Measurements from ENCODE around the gene HPCAL1. TPM values are rescaled to one million over a fixed set of nuclear protein-coding genes. Genes with fewer than 3 reads are reported as not detected.

HPCAL1 gene
- total RNA-seq, 1 experiment from 2014 or later: 5.0 TPM

DNA sequence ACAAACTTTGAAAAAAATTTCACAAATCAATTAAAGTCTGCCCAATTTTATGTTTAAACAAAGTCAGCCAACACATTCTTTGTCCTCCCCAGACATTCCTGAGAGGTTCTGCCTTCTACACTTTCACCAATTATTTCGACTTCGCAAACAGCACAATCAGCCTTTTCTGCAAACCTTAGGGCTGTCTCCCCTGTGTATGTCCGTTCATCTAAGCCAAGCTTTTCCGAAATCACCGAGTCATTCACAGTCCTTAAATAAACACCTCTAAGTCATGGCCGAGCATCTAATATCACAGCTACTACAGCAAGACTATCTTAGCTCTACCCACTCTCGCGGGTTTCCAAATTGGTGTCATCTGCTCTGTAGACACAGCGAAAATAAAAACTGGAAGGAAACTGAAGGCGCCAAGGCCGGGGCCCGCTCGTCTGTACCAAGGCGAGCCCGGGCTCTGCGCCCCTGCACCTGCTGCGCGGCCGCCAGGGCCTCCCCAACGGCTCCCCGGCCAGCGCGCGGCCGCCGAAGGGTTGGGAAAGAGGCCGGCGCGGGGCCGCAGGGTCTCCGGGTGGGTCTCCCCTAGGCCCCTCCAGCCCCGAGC, 144.7 kb downstream of the HPCAL1 start:
- H2AFZ ChIP-seq (ENCODE audit: low read length): no peak overlapping the region

DNA sequence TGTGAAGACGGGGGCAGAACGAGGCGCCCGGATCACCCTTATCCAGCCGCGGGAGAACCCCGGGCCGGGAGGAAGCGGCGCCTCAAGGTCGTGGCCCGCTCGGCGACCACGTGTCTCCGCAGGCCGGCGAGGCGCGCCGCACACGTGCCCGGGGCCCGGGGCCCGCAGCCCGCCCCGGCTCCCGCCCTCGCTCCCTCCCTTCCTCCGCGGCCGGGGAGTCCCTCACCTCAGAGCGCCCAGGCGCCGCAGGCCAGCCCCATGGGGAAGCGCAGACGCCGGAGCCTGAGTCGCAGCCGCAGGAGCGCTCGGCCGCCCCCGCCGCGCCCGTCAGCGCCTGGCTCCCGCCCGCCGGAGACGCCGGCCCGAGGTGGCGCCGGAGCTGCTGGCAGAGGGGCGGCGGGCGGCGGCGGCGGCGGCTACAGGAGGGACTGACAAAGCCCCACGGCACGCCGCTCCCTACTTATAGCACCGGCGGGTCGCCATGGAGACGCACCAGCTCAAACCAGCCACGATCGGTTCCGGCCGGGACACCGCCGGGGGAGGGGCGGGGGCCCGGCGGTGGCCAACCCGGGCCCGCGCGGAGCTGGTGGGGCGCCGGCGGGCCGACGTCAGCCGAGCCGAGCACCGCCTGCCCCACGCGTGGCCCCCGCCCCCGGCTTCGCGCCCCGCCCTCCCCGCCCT, 145.3 kb downstream of the HPCAL1 start, which contains the start of gene ODC1:
Gene ODC1 (minus strand): TSS at position 433 of the 681 bp plus-strand sequence. CDS start 3,295 bp downstream, outside the sequence.
- peaks cover 36% of the 10 kb centered on the region for H3K79me2 ChIP-seq (ENCODE audit: low read length)
- H3K27me3 ChIP-seq (ENCODE audit: low read length): no peaks in the 10 kb centered on the region
- peaks cover 38% of the 10 kb centered on the region for H3K4me1 ChIP-seq (ENCODE audit: low read length)
- no peaks in the 10 kb centered on the region for H3K9me3 ChIP-seq (ENCODE audit: low read length)
- H3K9me2 ChIP-seq (replicated peaks; ENCODE audit: insufficient read depth, low read length): no peaks in the 10 kb centered on the region
- peak within 1 kb of the TSS; percentile 81 for H3K9ac ChIP-seq (ENCODE audit: low read length)
- H4K20me1 ChIP-seq (ENCODE audit: insufficient read depth, low read depth, low read length): peaks cover 44% of the 10 kb centered on the region
- peak within 1 kb of the TSS; percentile 72 for H3K27ac ChIP-seq (ENCODE audit: low read length)
- H2AFZ ChIP-seq (ENCODE audit: low read length): peak within 1 kb of the TSS; percentile 93
- H3K4me3 ChIP-seq (ENCODE audit: low read length): peak within 1 kb of the TSS; percentile 78
- peak within 1 kb of the TSS; percentile 94 for H3K4me2 ChIP-seq (ENCODE audit: low read depth, low read length, poor library complexity, severe bottlenecking)
- H3K36me3 ChIP-seq (ENCODE audit: insufficient read depth, low read length): peaks cover 26% of the 10 kb centered on the region
- DNase-seq: peak; percentile 98

More for the DNA sequence above, 144.7 kb downstream of the HPCAL1 start:
- DNase-seq: peak; percentile 75
- H3K27me3 ChIP-seq (ENCODE audit: low read length): no peaks in the 10 kb centered on the region
- H4K20me1 ChIP-seq (ENCODE audit: insufficient read depth, low read depth, low read length): peaks cover 50% of the 10 kb centered on the region
- H3K4me3 ChIP-seq (ENCODE audit: low read length): peak overlapping the region; percentile 78
- H3K36me3 ChIP-seq (ENCODE audit: insufficient read depth, low read length): peaks cover 31% of the 10 kb centered on the region
- peak overlapping the region; percentile 94 for H3K4me2 ChIP-seq (ENCODE audit: low read depth, low read length, poor library complexity, severe bottlenecking)
- H3K9me2 ChIP-seq (replicated peaks; ENCODE audit: insufficient read depth, low read length): no peaks in the 10 kb centered on the region
- H3K9me3 ChIP-seq (ENCODE audit: low read length): no peaks in the 10 kb centered on the region
- peaks cover 36% of the 10 kb centered on the region for H3K79me2 ChIP-seq (ENCODE audit: low read length)
- peak overlapping the region; percentile 72 for H3K27ac ChIP-seq (ENCODE audit: low read length)
- peaks cover 38% of the 10 kb centered on the region for H3K4me1 ChIP-seq (ENCODE audit: low read length)
- H3K9ac ChIP-seq (ENCODE audit: low read length): peak overlapping the region; percentile 80

DNA sequence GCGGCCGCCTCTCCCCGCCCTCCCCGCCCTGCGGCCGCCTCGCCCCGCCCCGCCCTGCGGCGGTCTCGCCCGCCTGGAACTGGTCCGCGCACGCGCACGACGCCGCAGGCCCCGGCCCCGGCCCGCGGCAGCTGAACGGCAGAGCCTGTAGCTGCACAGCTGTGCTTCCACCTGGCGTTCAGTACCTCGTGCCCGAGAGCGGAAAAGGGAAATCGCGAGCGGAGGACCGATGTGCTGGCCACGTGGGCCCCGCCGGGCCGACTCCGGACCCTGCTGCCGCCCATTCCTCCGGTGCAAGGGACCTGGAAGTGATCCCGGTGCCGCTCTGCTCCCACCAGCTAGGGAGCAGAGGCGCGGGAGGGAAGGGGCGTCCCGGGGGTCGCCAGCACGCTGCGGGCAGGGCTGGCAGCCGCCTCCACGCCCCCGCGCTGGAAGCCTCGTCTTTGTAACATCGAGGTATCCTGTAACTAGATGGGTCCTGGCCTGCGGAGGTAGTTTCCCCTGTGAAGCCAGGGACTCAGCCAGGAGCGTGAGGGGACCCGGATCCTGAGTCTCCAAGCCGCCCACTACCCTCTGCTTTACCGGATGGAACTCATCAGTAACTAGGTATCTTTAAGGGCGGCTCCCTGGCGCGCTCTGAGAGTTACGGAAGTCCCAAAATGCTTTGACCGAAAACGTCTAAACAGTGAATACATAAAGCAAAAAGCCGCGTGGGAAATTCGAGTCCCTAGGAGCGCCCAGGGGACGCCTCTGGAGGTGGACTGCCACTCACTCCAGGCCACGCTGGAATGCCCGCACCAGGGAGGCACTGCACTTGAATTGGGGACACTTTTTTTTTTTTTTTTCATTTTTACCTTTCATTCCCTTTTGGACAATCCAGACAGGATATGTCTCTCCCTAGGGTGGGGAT, 146.1 kb downstream of the HPCAL1 start:
- no peaks in the 10 kb centered on the region for H3K9me2 ChIP-seq (replicated peaks; ENCODE audit: insufficient read depth, low read length)
- H3K27me3 ChIP-seq (ENCODE audit: low read length): no peaks in the 10 kb centered on the region
- peak overlapping the region; percentile 67 for H3K4me3 ChIP-seq (ENCODE audit: low read length)
- peaks cover 18% of the 10 kb centered on the region for H3K36me3 ChIP-seq (ENCODE audit: insufficient read depth, low read length)
- H3K9me3 ChIP-seq (ENCODE audit: low read length): no peaks in the 10 kb centered on the region
- H3K9ac ChIP-seq (ENCODE audit: low read length): peak overlapping the region; percentile 81
- H3K4me1 ChIP-seq (ENCODE audit: low read length): peaks cover 38% of the 10 kb centered on the region
- H3K27ac ChIP-seq (ENCODE audit: low read length): peak overlapping the region; percentile 71
- DNase-seq: peak; percentile 80
- H4K20me1 ChIP-seq (ENCODE audit: insufficient read depth, low read depth, low read length): peaks cover 36% of the 10 kb centered on the region
- peak overlapping the region; percentile 93 for H2AFZ ChIP-seq (ENCODE audit: low read length)
- H3K79me2 ChIP-seq (ENCODE audit: low read length): peaks cover 36% of the 10 kb centered on the region
- peak overlapping the region; percentile 82 for H3K4me2 ChIP-seq (ENCODE audit: low read depth, low read length, poor library complexity, severe bottlenecking)

DNA sequence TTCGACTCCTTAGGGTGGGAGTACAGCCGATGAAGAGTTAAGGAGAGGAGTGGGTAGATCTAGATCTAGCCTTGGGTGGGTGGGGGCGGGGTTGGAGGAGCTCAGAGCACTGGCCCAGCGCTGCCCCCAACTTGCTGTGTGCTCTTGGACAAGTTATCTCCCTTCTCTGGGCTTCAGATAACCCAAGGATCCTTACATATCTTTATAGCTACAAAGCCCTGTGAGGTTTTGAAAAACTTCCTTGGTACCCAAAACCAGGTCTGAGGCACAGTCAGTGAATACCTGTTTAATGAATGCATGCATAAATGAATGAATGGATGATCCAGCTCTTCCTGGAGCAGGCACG, 146.8 kb downstream of the HPCAL1 start:
- Histone ChIP-seq H2AFZ (ENCODE audit: low read length) (peak overlapping the region; percentile 93; the same call in 1 of the 2 replicates), H3K9me3 (ENCODE audit: low read length) (no peaks in the 10 kb centered on the region), H3K79me2 (ENCODE audit: low read length) (peaks cover 33% of the 10 kb centered on the region), H4K20me1 (ENCODE audit: insufficient read depth, low read depth, low read length) (peaks cover 30% of the 10 kb centered on the region), H3K36me3 (ENCODE audit: insufficient read depth, low read length) (peaks cover 12% of the 10 kb centered on the region), H3K4me1 (ENCODE audit: low read length) (peaks cover 33% of the 10 kb centered on the region), H3K9me2 (replicated peaks; ENCODE audit: insufficient read depth, low read length) (no peaks in the 10 kb centered on the region), H3K4me3 (ENCODE audit: low read length) (peak overlapping the region; percentile 67), H3K27ac (ENCODE audit: low read length) (no peak overlapping the region), H3K27me3 (ENCODE audit: low read length) (no peaks in the 10 kb centered on the region), H3K4me2 (ENCODE audit: low read depth, low read length, poor library complexity, severe bottlenecking) (peak overlapping the region; percentile 82), H3K9ac (ENCODE audit: low read length) (peak overlapping the region; percentile 81)
- DNase-seq: no peak

DNA sequence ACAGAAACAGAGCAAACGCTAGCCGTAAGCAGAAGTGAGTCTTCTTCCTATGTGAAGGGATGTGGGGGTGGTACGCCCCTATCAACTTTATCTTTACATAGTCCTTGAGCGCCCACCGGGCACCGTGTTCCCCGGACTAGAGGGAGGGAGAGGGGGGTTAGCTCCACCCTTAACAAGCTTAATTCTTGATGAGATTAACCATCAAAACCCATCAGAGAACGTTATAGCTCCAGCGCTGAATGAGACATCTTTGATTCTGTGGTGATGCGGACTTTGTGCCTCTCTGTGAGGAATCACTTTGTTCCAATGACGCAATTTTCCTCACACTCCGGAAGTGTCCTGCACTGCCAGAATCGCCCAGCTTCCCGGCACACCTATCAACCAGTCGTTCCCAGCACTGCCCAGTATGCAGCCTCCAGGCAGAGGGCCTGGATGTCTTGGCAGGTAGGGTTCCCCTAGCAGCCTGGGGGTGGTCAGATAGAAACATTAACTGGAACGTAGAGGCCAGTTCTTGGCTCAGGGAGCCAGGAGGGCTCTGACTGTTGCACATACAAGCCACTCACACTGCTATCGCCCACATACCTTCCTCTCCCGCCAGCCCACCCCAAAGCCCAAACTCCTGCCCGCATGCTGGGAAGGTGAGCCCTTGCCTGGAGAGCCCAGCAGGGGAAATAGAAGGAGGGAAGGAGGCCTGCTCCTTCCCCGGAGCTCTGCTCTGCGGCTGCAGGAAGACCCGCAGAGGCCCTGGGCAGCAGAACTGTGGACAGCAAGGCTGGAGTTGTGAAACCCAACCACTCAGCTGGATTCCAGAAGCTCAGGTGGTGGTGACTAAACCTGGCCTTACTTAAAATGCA, 147.4 kb downstream of the HPCAL1 start:
- no peaks in the 10 kb centered on the region for H3K9me2 ChIP-seq (replicated peaks; ENCODE audit: insufficient read depth, low read length)
- H3K9ac ChIP-seq (ENCODE audit: low read length): no peak overlapping the region
- no peaks in the 10 kb centered on the region for H3K9me3 ChIP-seq (ENCODE audit: low read length)
- peak overlapping the region; percentile 67; the same call in 1 of the 2 replicates for H3K4me3 ChIP-seq (ENCODE audit: low read length)
- no peak overlapping the region for H2AFZ ChIP-seq (ENCODE audit: low read length)
- H3K4me1 ChIP-seq (ENCODE audit: low read length): peaks cover 27% of the 10 kb centered on the region
- H4K20me1 ChIP-seq (ENCODE audit: insufficient read depth, low read depth, low read length): peaks cover 24% of the 10 kb centered on the region
- H3K4me2 ChIP-seq (ENCODE audit: low read depth, low read length, poor library complexity, severe bottlenecking): peak overlapping the region; percentile 82
- H3K79me2 ChIP-seq (ENCODE audit: low read length): peaks cover 27% of the 10 kb centered on the region
- H3K36me3 ChIP-seq (ENCODE audit: insufficient read depth, low read length): peaks cover 6% of the 10 kb centered on the region; the same call in 1 of the 2 replicates
- DNase-seq: no peak
- no peaks in the 10 kb centered on the region for H3K27me3 ChIP-seq (ENCODE audit: low read length)
- H3K27ac ChIP-seq (ENCODE audit: low read length): no peak overlapping the region

DNA sequence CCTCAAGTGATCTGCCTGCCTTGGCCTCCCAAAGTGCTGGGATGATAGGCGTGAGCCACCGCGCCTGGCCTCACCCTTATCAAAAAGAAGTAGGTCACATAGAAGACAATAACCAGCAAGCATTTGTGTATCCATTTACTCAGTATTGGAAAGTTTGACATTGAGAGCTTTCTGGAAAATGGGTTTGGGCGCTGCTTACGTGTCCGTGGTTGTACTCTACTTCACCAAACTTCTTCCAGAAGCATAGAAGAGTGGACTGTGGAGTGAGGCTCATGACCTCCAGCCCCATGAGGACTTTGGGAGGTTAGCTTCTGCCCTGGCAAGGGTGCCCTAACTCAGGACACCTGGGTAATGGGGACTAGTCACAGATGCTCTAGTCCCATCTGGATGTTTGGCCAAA, 149.1 kb downstream of the HPCAL1 start:
- Histone ChIP-seq H3K9me2 (replicated peaks; ENCODE audit: insufficient read depth, low read length) (no peaks in the 10 kb centered on the region), H3K4me1 (ENCODE audit: low read length) (peaks cover 11% of the 10 kb centered on the region), H4K20me1 (ENCODE audit: insufficient read depth, low read depth, low read length) (peaks cover 9% of the 10 kb centered on the region; the same call in 1 of the 2 replicates), H3K4me3 (ENCODE audit: low read length) (no peak overlapping the region), H3K9ac (ENCODE audit: low read length) (no peak overlapping the region), H3K27ac (ENCODE audit: low read length) (no peak overlapping the region), H2AFZ (ENCODE audit: low read length) (no peak overlapping the region), H3K9me3 (ENCODE audit: low read length) (no peaks in the 10 kb centered on the region), H3K27me3 (ENCODE audit: low read length) (no peaks in the 10 kb centered on the region), H3K36me3 (ENCODE audit: insufficient read depth, low read length) (no peaks in the 10 kb centered on the region), H3K4me2 (ENCODE audit: low read depth, low read length, poor library complexity, severe bottlenecking) (no peak overlapping the region), H3K79me2 (ENCODE audit: low read length) (peaks cover 11% of the 10 kb centered on the region)
- no peak for DNase-seq

DNA sequence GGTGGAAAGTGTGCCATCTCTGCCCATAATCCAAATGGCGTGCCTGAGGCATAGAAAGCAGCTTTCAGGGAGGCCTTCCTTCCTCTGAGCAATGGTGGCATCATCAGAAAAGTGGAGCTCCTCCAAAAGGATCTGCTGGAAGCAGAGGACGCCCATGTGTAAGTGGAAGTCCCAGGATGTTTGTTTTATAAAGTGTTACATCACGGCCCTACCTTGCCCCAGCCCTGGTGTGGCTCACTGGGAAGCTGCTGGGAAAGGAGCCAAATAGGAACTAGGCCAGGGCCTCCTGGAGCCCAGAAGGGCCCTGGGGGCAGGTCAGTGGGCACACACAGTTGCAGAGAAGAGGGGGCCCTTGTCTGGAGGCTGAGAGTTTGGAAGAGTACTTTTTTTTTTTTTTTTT, 149.6 kb downstream of the HPCAL1 start:
- no peaks in the 10 kb centered on the region for H3K9me2 ChIP-seq (replicated peaks; ENCODE audit: insufficient read depth, low read length)
- no peak overlapping the region for H3K4me3 ChIP-seq (ENCODE audit: low read length)
- peaks cover 11% of the 10 kb centered on the region for H3K4me1 ChIP-seq (ENCODE audit: low read length)
- peaks cover 5% of the 10 kb centered on the region; the same call in 1 of the 2 replicates for H4K20me1 ChIP-seq (ENCODE audit: insufficient read depth, low read depth, low read length)
- no peak overlapping the region for H3K4me2 ChIP-seq (ENCODE audit: low read depth, low read length, poor library complexity, severe bottlenecking)
- H3K9ac ChIP-seq (ENCODE audit: low read length): no peak overlapping the region
- no peak for DNase-seq
- no peak overlapping the region for H3K27ac ChIP-seq (ENCODE audit: low read length)
- H2AFZ ChIP-seq (ENCODE audit: low read length): no peak overlapping the region
- no peaks in the 10 kb centered on the region for H3K9me3 ChIP-seq (ENCODE audit: low read length)
- H3K79me2 ChIP-seq (ENCODE audit: low read length): peaks cover 6% of the 10 kb centered on the region
- no peaks in the 10 kb centered on the region for H3K27me3 ChIP-seq (ENCODE audit: low read length)
- no peaks in the 10 kb centered on the region for H3K36me3 ChIP-seq (ENCODE audit: insufficient read depth, low read length)
